CD8-positive, alpha-beta memory T cell (primary cell): ENCODE measurements around the gene RPL32. TPM values are rescaled to one million over a fixed set of nuclear protein-coding genes. Genes with fewer than 3 reads are reported as not detected.
"Not testable (repeated sequence)": the region's sequence is repeated elsewhere in the genome, so short reads cannot be mapped to it uniquely, and the experiment has no call there.

Experiments used
- CTCF ChIA-PET: fragments of 350-600 bp; sonication (Branson Sonifier 250); formaldehyde crosslinking; loops from one replicate; lab custom pipeline; 2021; ENCODE audit warnings: antibody characterized with exemption; lab: Charles Lee
- POLR2A ChIA-PET: fragments of 350-600 bp; sonication (Branson Sonifier 250); formaldehyde crosslinking; loops from one replicate; lab custom pipeline; 2021; ENCODE audit warnings: antibody characterized with exemption; lab: Charles Lee
- DNase-seq, 5 donors: peaks; one replicate each; pipeline versions ENCODE4 v3.0.0 to v3.0.0-alpha.2; 2020 to 2022; ENCODE audit warnings: mixed read lengths in 1 of 5
- H3K27ac ChIP-seq: one replicate; pipeline ENCODE4 v1.7.0; 2013; ENCODE audit warnings: low read depth, mild to moderate bottlenecking, low read length, moderate library complexity
- H3K27me3 ChIP-seq: 2 replicates; pipeline ENCODE4 v1.7.0; 2013; ENCODE audit warnings: low read length, mild to moderate bottlenecking; ENCODE audit not compliant: insufficient read depth, poor library complexity, severe bottlenecking
- H3K36me3 ChIP-seq: 2 replicates; pipeline ENCODE4 v1.7.0; 2013; ENCODE audit warnings: mild to moderate bottlenecking, low read length, moderate library complexity; ENCODE audit not compliant: insufficient read depth
- H3K4me1 ChIP-seq: 2 replicates; pipeline ENCODE4 v1.7.0; 2013; ENCODE audit warnings: mild to moderate bottlenecking, low read length, moderate library complexity; ENCODE audit not compliant: insufficient read depth
- H3K4me3 ChIP-seq: 2 replicates; pipeline ENCODE4 v1.7.0; 2013; ENCODE audit warnings: mild to moderate bottlenecking, low read length
- H3K9me3 ChIP-seq: 2 replicates; pipeline ENCODE4 v1.7.0; 2013; ENCODE audit warnings: mild to moderate bottlenecking, low read length
- H3K27ac Mint-ChIP-seq, 8 donors: one replicate each; pipeline ENCODE4 v1.8.0; 2020 to 2021; ENCODE audit warnings: mixed read lengths in 8 of 8, mild to moderate bottlenecking in 6 of 8, inconsistent platforms in 3 of 8, moderate library complexity in 3 of 8
- H3K27me3 Mint-ChIP-seq, 2 donors: one replicate each; pipeline ENCODE4 v1.8.0; 2020 to 2021; ENCODE audit warnings: mixed read lengths in 2 of 2, mild to moderate bottlenecking in 1 of 2, moderate library complexity in 1 of 2
- H3K36me3 Mint-ChIP-seq, 3 donors: one replicate each; pipeline ENCODE4 v1.8.0; 2020 to 2021; ENCODE audit warnings: mixed read lengths in 3 of 3, inconsistent platforms in 1 of 3, mild to moderate bottlenecking in 1 of 3
- H3K4me1 Mint-ChIP-seq, 3 donors: one replicate each; pipeline ENCODE4 v1.8.0; 2020 to 2021; ENCODE audit warnings: mixed read lengths in 3 of 3, inconsistent platforms in 1 of 3, mild to moderate bottlenecking in 1 of 3
- H3K4me3 Mint-ChIP-seq, 7 donors: one replicate each; pipeline ENCODE4 v1.8.0; 2020 to 2021; ENCODE audit warnings: mixed read lengths in 7 of 7, mild to moderate bottlenecking in 6 of 7, moderate library complexity in 4 of 7, inconsistent platforms in 2 of 7
- H3K9me3 Mint-ChIP-seq, 5 donors: one replicate each; pipeline ENCODE4 v1.8.0; 2020 to 2022; ENCODE audit warnings: mixed read lengths in 5 of 5, mild to moderate bottlenecking in 3 of 5, moderate library complexity in 2 of 5, inconsistent platforms in 1 of 5
- polyA plus RNA-seq: library from polyadenylated mRNA; unstranded; fragments of 300-500 nt; fragmentation: Illumina TruSeq; gene quantifications from one replicate; pipeline ENCODE4 v1.2.3, GENCODE V29; 2021
- total RNA-seq, 2 experiments: library from RNA; stranded (reverse); gene quantifications; one replicate each; pipeline ENCODE4 v1.2.3, GENCODE V29; 2021

Gene RPL32
- total and polyA plus RNA-seq, 3 experiments from 2014 or later, result 2,528 to 2,743 (median 2,642) TPM

- Mint-ChIP-seq H3K4me1 (peaks cover 9 to 18% (median 12%) of the 10 kb centered on the region in 3 donors), H3K36me3 (peaks cover 0 to 5% (median 0%) of the 10 kb centered on the region in 3 donors), H3K27me3 (peaks cover 11 to 17% of the 10 kb centered on the region in 2 donors), H3K4me3 (no peak overlapping the region), H3K9me3 (peaks cover 0 to 6% (median 5%) of the 10 kb centered on the region in 5 donors), H3K27ac (peak overlapping the region in 1 of 8 donors; percentile 2)
- no peak for DNase-seq
- no peaks in the 10 kb centered on the region for H3K27me3 ChIP-seq
- no peaks in the 10 kb centered on the region for H3K9me3 ChIP-seq
- no peaks in the 10 kb centered on the region for H3K36me3 ChIP-seq
- POLR2A ChIA-PET, result no interaction called here
- CTCF ChIA-PET, result interaction anchor here (3.8 kb wide), 1 partner anchor 26 kb away, joined by 23 read pairs; no protein-coding TSS in a partner anchor
- no peak overlapping the region for H3K27ac ChIP-seq
- peaks cover 4% of the 10 kb centered on the region for H3K4me1 ChIP-seq
- no peak overlapping the region for H3K4me3 ChIP-seq
Measured at GRCh38 chr3:12865271-12865670, 23.9 kb upstream of the RPL32 start.

GRCh38 chr3:12862387-12862786 lies 21.0 kb upstream of the RPL32 start:
- POLR2A ChIA-PET, result no interaction called here
- DNase-seq, result no peak
- no peaks in the 10 kb centered on the region for H3K9me3 ChIP-seq
- CTCF ChIA-PET, result no interaction called here
- Mint-ChIP-seq H3K27me3 (peaks cover 9% of the 10 kb centered on the region in 2 donors), H3K27ac (no peak overlapping the region), H3K9me3 (peaks cover 0 to 6% (median 5%) of the 10 kb centered on the region in 5 donors), H3K4me1 (no peaks in the 10 kb centered on the region), H3K36me3 (peaks cover 0 to 5% (median 0%) of the 10 kb centered on the region in 3 donors), H3K4me3 (no peak overlapping the region)
- no peaks in the 10 kb centered on the region for H3K36me3 ChIP-seq
- no peaks in the 10 kb centered on the region for H3K4me1 ChIP-seq
- peaks cover 2% of the 10 kb centered on the region for H3K27me3 ChIP-seq
- no peak overlapping the region for H3K27ac ChIP-seq
- no peak overlapping the region for H3K4me3 ChIP-seq

GRCh38 chr3:12861611-12862010 lies 20.2 kb upstream of the RPL32 start:
- peaks cover 6 to 7% of the 10 kb centered on the region in 2 donors for H3K27me3 Mint-ChIP-seq
- peaks cover 0 to 5% (median 0%) of the 10 kb centered on the region in 3 donors for H3K36me3 Mint-ChIP-seq
- H3K4me1 Mint-ChIP-seq, result no peaks in the 10 kb centered on the region
- Histone ChIP-seq H3K27ac (no peak overlapping the region), H3K36me3 (no peaks in the 10 kb centered on the region), H3K27me3 (peaks cover 6% of the 10 kb centered on the region), H3K4me3 (no peak overlapping the region), H3K9me3 (no peaks in the 10 kb centered on the region), H3K4me1 (no peaks in the 10 kb centered on the region)
- POLR2A ChIA-PET, result no interaction called here
- CTCF ChIA-PET, result no interaction called here
- H3K9me3 Mint-ChIP-seq, result peaks cover 0 to 6% (median 5%) of the 10 kb centered on the region in 5 donors
- H3K4me3 Mint-ChIP-seq, result no peak overlapping the region
- DNase-seq, result no peak
- no peak overlapping the region for H3K27ac Mint-ChIP-seq

- Mint-ChIP-seq H3K27ac (no peak overlapping the region), H3K36me3 (no peaks in the 10 kb centered on the region), H3K27me3 (peaks cover 9 to 11% of the 10 kb centered on the region in 2 donors), H3K9me3 (no peaks in the 10 kb centered on the region), H3K4me3 (no peak overlapping the region), H3K4me1 (no peaks in the 10 kb centered on the region)
- Histone ChIP-seq H3K4me3 (no peak overlapping the region), H3K27ac (no peak overlapping the region), H3K36me3 (no peaks in the 10 kb centered on the region), H3K4me1 (no peaks in the 10 kb centered on the region), H3K9me3 (no peaks in the 10 kb centered on the region), H3K27me3 (peaks cover 6% of the 10 kb centered on the region)
- ChIA-PET POLR2A (no interaction called here), CTCF (no interaction called here)
- no peak for DNase-seq
Measured at GRCh38 chr3:12859840-12860239, 18.5 kb upstream of the RPL32 start.

GRCh38 chr3:12856626-12857025 lies 15.3 kb upstream of the RPL32 start:
- H3K36me3 ChIP-seq, result no peaks in the 10 kb centered on the region
- peaks cover 8 to 9% of the 10 kb centered on the region in 2 donors for H3K27me3 Mint-ChIP-seq
- H3K4me3 Mint-ChIP-seq, result no peak overlapping the region
- no peaks in the 10 kb centered on the region for H3K4me1 Mint-ChIP-seq
- peaks cover 6% of the 10 kb centered on the region for H3K27me3 ChIP-seq
- H3K27ac ChIP-seq, result no peak overlapping the region
- DNase-seq, result no peak
- H3K4me1 ChIP-seq, result no peaks in the 10 kb centered on the region
- H3K36me3 Mint-ChIP-seq, result no peaks in the 10 kb centered on the region
- ChIA-PET POLR2A (no interaction called here), CTCF (no interaction called here)
- no peak overlapping the region for H3K4me3 ChIP-seq
- no peak overlapping the region for H3K27ac Mint-ChIP-seq
- no peaks in the 10 kb centered on the region for H3K9me3 Mint-ChIP-seq
- no peaks in the 10 kb centered on the region for H3K9me3 ChIP-seq

GRCh38 chr3:12854565-12854964 lies 13.2 kb upstream of the RPL32 start:
- no peaks in the 10 kb centered on the region for H3K9me3 Mint-ChIP-seq
- no peaks in the 10 kb centered on the region for H3K4me1 ChIP-seq
- H3K27me3 ChIP-seq, result peaks cover 6% of the 10 kb centered on the region
- H3K4me3 ChIP-seq, result no peak overlapping the region
- no peaks in the 10 kb centered on the region for H3K36me3 ChIP-seq
- no peaks in the 10 kb centered on the region for H3K36me3 Mint-ChIP-seq
- CTCF ChIA-PET, result interaction anchor here (1.5 kb wide), 2 partner anchors 13 to 67 kb away, joined by 4 to 5 read pairs; no protein-coding TSS in a partner anchor
- no peak overlapping the region for H3K4me3 Mint-ChIP-seq
- no peaks in the 10 kb centered on the region for H3K4me1 Mint-ChIP-seq
- H3K27me3 Mint-ChIP-seq, result peaks cover 8 to 12% of the 10 kb centered on the region in 2 donors
- no peak for DNase-seq
- POLR2A ChIA-PET, result no interaction called here
- no peak overlapping the region for H3K27ac ChIP-seq
- H3K27ac Mint-ChIP-seq, result no peak overlapping the region
- H3K9me3 ChIP-seq, result no peaks in the 10 kb centered on the region

- DNase-seq, H3K4me1 Mint-ChIP-seq, H3K27me3 ChIP-seq, H3K27ac ChIP-seq, H3K36me3 ChIP-seq, H3K9me3 Mint-ChIP-seq, H3K36me3 Mint-ChIP-seq, H3K4me3 Mint-ChIP-seq, H3K9me3 ChIP-seq, POLR2A ChIA-PET, H3K4me1 ChIP-seq, H3K27ac Mint-ChIP-seq, H3K4me3 ChIP-seq: not testable (repeated sequence)
- H3K27me3 Mint-ChIP-seq, result peaks cover 8 to 12% of the 10 kb centered on the region in 2 donors
- CTCF ChIA-PET, result interaction anchor here (1.0 to 1.5 kb wide), 2 partner anchors 12 to 14 kb away, joined by 3 to 5 read pairs; no protein-coding TSS in a partner anchor
Measured at GRCh38 chr3:12853847-12854246, 12.5 kb upstream of the RPL32 start.

GRCh38 chr3:12852201-12852600 lies 10.8 kb upstream of the RPL32 start:
- Histone ChIP-seq H3K27ac (no peak overlapping the region), H3K9me3 (no peaks in the 10 kb centered on the region), H3K27me3 (peaks cover 2% of the 10 kb centered on the region), H3K36me3 (no peaks in the 10 kb centered on the region), H3K4me1 (no peaks in the 10 kb centered on the region), H3K4me3 (no peak overlapping the region)
- Mint-ChIP-seq H3K9me3 (no peaks in the 10 kb centered on the region), H3K27ac (no peak overlapping the region), H3K36me3 (no peaks in the 10 kb centered on the region), H3K4me3 (no peak overlapping the region), H3K27me3 (peaks cover 8 to 12% of the 10 kb centered on the region in 2 donors), H3K4me1 (no peaks in the 10 kb centered on the region)
- ChIA-PET POLR2A (interaction anchor here (0.6 kb wide), 1 partner anchor 31 kb away, joined by 3 read pairs; no protein-coding TSS in a partner anchor), CTCF (interaction anchor here (1.0 to 1.7 kb wide), 2 partner anchors 10 to 16 kb away, joined by 3 to 9 read pairs; partner anchors contain the start of gene RPL32)
- no peak for DNase-seq
